GM19193 (cell line): ENCODE measurements around the gene EFNA3.

ENCODE experiments used
- POLR2A ChIP-seq: IDR thresholded peaks from 4 replicates; pipeline ENCODE4 v1.6.1; 2011; ENCODE audit not compliant: insufficient read depth, insufficient read length; ENCODE audit errors: extremely low read depth

EFNA3 gene

DNA sequence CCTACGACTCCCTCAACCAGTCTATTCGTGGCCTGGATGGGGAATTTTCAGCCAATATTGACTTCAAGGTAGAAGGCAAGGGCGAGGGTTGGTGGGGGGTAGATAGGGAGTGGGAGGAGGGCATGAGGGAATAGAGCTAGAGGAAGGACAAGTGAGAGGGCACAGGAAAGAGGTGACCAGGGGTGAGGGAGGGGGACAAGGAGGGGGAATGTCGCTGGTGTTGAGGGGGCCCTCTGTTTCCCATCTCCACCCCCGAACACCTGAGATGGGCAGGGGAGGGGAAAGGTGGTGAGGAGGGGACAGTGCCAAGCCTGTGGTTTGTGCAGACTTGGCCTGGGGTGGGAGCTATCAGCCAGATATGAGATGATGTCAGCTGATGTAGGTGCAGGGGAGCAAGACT lies 35.8 kb upstream of the EFNA3 start:
- no peak for TF ChIP-seq POLR2A

DNA sequence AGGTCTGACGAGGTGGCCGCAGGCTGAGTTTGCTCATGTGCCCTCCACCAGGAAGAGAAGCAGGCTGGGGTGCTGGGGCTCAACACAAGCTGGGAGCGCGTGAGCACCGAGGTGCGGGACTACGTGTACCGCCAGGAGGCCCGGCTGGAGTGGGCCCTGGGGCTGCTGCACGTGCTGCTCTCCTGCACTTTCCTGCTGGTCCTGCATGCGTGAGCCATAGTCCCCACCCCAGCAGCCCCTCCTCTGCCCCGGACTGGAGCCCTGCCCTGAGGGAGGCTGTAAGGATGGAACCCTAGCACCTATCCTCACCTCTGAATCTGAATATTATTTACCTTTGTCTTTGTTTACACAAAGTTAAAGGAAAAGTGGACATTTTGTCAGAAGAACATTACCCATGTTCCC lies 35.3 kb upstream of the EFNA3 start:
- TF ChIP-seq POLR2A: no peak

DNA sequence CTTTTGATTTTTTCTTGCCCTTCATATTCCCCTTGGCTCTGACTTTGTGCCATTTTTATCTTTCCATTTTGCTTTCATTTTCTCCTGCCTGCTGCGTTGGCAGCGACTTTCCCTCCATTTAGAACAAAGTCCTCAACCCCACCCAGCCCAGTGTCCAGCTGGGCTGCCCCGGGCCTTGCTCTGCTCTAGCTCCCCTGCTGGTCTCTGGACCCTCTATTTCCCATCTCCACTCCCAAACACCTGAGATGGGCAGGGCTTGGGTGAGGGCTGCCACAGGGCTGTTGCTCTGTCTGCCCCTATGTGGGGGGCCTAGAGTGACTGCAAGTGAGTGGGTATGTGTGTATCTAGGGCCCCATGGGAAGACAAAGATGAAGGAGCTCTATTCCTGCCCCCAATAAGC lies 34.8 kb upstream of the EFNA3 start:
- no peak for TF ChIP-seq POLR2A

DNA sequence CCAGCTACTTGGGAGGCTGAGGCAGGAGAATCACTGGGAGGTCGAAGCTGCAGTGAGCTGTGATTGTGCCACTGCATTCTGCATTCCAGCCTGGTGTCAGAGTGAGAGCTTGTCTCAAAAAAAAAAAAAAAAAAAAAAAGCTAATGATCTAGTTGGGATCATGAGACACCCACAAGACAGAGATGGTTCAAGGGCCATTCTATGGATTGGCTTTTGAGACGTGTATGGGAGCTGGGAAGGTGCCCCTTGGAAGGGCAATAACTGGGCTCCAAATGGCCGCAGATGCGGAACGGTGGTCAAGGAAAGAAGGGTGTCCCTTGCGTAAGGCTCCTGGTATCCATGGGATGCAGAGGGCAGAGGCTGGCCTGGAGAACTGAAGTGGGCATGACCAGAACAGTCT lies 34.3 kb upstream of the EFNA3 start:
- TF ChIP-seq POLR2A: no peak

DNA sequence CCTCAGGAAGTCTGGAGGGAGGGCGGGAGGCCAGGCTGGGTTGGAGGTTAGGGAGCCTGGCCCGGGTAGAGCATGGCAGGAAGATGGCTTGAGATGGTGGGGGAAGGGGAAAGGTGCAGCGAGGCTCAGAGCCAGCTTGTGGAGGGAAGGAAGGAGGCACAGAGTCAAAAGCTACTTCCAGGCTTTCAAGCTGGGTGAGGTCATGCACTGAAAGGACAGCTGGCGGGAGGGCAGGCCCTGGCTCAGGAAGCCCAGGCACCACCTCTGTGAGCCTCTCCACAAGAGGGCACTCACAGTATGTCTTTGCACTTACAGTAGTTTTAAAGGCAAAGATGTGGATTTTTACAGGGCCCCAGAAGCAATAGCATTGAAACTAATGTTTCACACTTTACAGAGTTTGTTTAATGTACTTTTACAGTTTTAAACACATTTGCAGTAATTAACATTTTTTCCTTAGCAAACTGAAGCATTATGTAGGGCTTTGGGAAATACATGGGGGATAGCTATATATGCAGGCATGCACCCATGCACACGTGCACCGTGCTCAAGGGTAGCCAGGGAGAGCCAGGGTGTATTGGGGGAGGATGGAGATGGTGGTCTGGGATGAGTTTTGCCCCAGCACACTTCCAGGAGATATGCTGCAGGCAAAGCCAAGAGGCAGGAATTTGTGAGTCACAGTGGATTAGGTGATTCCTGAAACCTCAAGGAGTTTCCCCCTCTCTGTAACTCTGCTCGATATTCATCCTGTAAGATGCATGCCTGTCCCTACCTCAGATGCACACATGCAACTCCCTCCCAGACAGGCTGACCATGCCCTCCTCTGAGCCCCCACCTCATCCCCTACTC lies 33.6 kb upstream of the EFNA3 start:
- TF ChIP-seq POLR2A: no peak

DNA sequence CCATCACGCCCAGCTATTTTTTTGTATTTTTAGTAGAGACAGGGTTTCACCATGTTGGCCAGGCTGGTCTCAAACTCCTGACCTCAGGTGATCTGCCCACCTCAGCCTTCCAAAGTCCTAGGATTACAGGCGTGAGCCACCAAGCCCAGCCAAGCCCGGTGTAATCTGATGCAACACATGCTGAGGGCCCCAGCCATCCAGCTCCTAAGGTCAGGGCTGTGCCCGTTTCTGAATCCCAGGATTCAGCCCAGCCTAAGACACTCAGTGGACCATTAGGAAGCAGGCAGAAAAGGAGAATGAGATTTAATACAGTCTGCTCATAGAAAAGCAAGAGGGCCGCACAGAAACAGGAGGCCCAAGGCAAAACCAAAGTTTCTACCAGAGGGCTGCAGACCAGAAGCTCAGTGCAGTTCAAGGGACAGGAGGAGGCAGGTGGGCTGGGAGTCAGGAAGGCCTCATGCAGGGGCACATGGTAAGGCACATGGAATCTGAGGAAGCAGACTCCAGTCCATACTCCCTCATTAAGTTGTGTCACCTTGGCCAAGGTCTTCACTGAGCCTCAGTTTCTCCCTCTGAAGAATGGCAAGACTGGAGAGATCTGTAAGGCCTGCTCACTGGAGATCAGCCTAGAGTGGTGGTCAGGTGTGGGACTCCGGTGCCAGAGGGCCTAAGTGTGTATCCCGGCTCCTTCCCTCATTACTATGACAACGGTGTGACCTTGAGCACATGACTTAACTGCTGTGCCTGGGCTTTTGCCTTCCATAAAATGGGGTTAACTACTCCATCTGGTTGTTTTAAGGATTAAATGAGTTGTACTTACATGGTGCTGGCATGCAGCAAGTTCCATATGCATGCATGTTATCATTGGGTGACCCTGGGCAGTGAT lies 29.9 kb upstream of the EFNA3 start:
- TF ChIP-seq POLR2A: no peak

DNA sequence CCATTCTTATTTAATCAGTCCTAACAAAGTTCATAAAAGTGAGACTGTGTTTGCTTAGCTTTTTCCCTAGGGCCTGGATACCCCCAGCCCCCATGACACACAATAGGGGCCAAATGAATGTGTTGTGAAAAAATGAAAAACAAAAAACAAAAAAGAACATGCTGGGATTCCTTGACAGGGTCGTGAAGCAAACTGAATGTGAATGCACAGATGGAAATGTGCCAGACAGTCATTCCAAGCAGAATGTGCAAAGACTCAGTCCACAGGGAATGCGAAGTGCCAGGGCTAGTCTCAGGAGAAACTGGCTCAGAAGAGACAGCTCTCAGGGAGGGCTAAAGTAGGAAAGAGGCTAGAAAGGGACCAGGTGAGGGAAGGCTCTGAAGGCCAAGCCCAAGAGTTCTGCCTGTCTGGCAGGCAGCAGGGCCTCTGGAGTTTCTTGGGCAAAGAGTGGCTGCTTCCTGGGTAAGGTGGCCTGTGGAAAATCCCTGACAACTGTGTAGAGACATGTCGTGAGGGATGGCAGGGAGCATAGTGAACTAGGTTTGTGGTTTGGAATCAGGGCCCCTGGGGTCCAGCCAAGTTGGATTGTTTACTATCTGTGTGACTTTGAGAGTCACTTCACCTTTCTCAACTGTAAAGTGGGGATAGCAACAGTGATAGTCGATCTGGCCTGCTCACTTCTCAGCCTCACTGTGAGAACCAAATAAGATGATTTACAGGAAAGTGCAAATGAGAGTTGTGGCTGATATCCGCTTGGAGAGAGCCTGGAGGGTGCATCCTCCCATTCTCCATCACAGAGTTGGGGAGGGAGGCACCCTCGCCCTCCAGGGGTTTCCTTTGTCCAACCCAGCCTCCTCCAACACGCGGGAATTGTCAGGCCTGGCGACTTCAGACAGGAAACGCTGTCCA lies 28.7 kb upstream of the EFNA3 start:
- no peak for TF ChIP-seq POLR2A

DNA sequence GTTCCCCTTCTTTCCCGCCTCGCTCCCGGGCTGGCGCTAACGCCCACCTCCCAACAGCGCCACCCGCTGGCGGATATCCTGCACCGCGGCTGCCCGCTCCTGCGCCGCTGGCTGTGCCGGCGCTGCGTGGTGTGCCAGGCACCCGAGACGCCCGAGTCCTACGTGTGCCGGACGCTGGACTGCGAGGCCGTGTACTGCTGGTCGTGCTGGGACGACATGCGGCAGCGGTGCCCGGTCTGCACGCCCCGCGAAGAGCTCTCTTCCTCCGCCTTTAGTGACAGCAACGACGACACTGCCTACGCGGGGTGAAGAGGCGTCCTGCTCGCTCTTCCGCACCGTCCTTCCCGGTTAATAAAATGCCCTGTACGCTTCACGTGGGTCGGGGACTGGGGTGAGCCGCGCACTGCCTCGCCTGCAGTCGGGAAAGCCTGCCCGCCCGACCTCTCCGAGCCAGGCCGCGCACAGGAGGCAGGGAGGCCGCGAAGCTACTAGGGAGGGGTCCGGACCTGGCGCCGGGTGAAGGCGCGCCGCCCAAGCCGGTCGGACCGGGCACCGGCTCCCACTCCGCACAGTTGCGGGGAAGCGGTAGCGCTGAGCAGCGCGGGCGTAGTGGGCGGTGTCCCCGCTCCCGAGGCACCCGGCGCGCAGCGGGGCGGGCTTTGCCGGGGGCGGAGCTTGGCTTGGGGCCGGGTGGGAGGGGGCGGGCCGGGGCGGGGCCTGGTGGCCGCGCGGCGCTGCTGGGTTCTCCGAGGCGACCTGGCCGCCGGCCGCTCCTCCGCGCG lies 27.9 kb upstream of the EFNA3 start, which contains the start of gene ADAM15:
Gene ADAM15, plus strand, starts transcription at position 757 of the 782 bp plus-strand sequence. CDS start 71 bp downstream, outside the sequence.
- TF ChIP-seq POLR2A: no peak

DNA sequence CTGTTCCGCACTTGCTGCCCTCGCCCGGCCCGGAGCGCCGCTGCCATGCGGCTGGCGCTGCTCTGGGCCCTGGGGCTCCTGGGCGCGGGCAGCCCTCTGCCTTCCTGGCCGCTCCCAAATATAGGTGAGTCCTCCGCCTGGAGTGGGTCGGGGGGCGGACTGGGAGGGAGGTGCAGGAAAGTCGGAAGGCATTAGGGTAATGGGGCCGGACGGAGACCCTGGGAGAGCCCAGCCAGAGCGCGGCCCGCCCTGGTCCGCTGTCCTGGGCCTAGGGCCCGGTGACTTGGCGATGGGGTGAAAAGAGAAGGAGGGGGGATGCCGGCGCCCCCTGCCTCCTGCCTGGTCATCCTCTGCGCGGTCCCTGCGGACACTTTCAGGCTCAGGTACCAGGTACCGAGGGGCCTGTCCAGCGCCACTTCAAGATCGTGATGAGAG lies 27.3 kb upstream of the EFNA3 start:
- TF ChIP-seq POLR2A: peak; percentile 52

DNA sequence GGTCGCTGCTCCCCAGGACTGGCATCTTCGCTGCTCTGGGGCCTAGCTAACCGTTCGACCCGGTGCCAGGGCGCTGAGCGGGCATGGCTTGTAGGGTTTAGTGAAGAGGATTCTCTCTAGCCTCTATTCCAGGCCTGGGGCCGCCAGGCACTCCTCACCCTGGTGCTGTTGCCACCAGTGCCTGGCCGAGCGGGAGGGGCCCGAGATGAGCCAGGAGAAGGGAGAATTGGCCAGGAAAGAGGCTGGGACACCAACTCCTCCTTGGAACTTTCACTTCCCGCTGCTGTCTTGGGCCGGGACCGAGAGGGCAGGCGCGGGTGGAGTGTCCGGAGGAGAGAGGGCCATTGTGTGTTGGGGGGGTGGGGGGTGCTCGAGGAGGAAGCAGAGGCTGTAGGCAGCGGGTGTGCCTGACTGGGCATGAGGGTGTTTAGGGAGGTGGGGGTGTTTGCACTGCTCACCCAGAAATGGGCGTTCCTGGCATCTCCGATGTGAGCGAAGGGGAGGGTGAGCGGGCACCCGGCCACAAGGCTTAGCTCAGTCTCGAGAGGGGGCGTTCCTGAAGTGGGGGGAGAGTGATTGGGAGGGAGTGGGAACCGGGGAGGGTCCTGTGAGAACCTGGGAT lies 26.7 kb upstream of the EFNA3 start:
- no peak for TF ChIP-seq POLR2A

DNA sequence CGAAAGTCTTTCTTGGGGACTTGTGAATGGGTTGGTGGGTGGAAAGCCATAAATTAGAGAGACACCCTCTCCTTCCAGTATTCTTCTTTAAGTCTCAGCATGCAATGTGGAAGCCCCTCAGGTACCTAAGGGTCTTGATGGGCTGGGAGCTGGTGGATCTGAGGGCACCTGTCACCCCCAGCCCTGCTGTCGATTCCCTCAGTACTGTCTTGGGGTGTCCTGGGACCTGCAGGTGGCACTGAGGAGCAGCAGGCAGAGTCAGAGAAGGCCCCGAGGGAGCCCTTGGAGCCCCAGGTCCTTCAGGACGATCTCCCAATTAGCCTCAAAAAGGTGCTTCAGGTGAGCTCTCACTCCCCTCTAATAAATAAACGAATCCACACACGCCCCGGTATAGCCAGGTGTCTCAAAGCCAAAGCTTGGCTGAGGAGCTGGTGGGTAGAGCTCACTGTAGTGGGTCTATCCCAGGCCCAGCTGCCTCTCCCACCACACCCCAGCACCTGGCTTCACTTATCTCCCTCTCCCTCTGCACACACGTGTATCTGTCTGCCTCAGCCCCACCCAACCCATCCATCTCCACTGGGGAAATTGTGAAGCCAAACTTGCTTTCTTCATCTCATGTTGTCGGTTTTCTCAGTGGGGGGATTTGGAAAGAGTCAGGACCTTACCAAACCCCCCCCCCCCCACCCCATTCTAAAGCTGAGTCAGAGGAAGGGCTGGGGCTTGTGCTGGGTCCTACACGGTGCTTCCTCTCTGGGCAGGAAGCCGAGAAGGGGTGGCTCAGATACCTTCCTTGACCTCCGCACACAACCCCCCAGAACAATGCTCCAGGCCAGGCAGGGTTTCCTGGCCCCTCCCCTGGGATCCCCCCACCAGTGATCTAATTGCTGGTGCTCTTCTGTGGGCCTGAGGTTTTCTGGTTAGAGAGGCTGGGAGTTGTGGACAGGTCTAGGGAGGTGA lies 25.9 kb upstream of the EFNA3 start:
- TF ChIP-seq POLR2A: no peak

DNA sequence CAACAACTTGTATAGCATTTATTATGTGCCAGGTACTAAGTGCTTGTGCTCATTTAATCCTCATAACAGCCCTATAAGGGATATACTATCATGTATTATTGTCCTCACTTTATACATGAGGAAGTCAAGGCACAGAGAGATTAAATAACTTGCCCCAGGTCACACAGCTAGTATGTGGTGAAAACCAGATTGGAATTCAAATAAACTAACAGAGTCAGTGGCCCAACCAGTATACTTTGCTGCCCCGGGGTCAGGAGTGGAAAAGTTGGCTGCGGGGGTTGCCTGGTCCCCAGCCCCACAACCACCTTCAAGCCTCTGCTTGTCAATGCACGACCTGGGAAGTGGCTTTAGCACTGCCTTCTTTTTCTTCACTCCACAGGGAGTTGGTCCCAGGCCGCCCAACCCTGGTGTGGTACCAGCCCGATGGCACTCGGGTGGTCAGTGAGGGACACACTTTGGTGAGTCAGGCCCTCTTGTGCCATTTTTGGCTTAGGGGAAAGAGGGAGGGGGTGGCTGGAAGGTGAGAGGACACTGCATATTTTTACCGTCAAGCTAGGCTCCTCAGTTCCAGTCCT lies 25.0 kb upstream of the EFNA3 start:
- TF ChIP-seq POLR2A: no peak
